CD4-positive, alpha-beta T cell treated with Interleukin-10 for 1 hour (primary cell): ENCODE data around the gene TMEM59L.

ENCODE experiments used
- DNase-seq: peaks from one replicate; pipeline ENCODE4 v3.0.0-alpha.2; 2020

The TMEM59L gene

DNA sequence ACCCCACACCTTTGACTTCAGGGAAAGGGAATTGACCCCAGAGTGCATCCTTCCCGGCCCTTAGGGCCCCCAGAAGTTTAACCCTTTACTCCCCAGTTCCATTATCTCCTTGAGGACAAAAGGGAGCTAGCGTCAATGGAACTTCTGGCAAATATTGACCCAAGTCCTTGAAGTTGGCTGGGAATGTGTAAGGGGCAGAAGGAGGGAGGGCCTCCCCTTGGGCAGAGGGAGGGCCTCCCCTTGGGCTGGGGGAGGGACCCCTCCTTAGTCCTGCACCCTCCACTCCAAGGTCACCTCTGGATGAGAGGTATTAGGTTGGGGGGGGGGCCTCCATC is 3.0 kb upstream of the TMEM59L start:
- DNase-seq, result no peak

DNA sequence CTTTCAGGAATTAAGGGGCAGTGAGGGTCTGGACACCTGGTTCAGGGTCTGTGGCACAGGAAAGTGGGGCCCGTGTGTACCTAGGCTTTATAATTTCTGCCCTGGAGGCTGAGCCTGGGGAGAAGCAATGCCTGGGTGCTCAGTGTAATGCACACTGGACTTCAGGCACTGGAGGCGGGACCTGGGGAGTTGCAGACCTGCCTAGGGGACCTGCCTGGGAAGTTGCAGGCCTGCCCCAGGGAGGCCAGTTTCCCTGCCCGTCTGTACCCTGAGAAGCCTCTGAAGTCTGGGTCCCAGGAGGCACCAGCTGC is 2.5 kb upstream of the TMEM59L start:
- DNase-seq, result no peak

DNA sequence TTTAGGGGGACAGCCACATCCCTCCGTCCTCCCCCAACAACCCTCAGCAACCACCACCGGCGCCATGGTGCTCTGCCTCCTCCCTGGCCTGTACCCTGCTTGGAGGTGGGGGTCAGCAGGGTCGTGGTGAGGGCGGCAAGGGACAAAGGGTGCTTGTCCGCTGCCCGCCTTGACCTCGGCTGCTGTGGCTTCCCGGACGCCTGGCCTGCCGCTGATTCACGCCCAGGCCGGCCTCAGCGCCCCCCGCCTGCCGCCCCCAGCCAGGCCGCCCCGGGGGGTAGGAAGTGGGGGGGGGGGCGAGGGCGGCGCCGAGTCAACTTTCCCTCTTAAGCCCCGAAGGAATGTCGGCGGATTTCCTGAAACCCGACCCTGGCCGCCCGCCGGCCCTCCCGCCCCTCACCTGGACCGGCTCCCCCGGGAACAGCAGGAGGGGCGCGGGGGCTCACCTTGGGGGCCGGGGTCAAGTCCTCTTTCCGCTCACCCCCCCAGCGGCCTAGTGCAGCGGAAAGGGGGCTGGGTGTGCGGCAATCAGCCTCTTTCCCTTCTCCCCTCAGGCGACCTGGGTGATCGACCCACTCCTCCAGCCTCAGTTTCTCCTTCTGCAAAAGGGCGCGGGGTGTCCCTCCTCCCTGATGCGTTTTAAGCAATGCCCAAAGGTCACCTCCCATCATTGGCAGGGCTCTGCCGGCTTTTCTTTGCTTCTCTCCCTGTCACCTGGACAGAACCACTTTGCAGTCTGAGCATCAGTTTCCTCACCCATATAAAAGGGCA is 1.9 kb upstream of the TMEM59L start:
- no peak for DNase-seq

DNA sequence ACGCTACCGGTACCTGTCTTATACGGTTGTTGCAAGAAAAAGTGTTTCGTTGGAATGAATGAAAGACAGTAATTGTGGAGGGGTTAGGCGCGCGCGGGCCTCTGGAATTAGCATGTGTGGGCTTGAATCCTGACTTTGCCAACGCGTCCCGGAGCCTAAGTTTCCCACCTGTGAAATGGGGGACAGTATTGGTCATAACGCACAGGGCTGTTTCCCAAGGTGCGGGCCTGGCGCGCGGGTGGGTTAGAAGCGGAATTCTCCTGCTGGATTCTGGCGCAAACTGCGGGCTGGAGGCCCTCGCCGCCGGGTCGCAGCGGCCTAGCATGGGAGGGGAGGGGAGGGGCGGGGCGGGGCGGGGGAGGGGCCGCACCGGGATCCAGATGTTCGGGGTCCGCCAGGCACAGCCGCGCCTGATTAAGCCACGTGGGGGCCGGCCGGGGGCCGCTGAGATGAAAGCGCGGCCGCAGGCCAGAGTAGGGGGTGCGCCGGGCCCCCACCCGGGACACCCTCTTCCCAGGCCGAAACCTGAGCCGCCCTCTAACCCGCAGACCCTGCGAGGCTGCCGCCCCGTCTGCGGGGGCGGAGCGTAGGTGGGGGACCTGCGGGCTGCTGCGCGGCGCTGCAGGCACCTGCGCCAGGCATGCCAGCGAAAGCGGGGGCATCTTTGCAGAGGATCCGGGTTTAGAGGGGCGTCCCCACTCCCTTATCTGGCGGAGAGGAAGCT is 1.2 kb upstream of the TMEM59L start:
- DNase-seq, result peak; percentile 38

DNA sequence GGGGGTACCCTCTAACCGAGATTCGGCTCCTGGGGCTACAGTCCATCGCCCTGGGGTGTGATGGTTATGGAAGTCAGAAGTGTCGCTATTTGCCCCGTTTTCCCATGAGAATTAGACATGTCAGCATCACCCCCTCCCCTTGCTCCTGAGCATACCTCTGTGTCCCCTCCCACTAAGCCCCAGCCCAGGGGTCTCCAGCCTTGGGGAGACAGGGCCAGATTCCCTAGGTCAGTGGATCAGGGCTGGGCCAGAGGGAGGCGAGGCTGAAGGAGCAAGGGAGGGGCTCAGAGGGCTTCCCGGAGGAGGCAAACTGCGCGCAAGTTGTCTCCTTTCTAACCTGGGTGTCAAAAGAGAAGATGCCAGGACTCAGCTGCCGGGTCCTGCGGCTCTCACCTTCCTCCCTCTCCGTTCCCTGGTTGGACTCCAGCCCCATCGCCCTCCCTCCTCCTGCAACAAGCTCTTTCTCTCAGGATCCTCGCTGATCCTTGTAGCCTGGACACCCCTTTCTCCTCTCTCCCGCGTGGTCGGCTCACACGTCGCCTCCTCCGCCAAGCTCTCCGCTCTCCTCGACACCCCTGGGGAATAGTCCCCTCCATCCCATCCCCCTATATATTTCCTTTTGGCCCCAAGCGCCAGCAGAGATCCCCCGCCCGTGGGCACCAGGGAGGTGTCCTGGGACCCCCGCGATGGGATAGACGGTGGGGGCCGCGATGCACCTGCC is 459 bp upstream of the TMEM59L start:
- no peak for DNase-seq

DNA sequence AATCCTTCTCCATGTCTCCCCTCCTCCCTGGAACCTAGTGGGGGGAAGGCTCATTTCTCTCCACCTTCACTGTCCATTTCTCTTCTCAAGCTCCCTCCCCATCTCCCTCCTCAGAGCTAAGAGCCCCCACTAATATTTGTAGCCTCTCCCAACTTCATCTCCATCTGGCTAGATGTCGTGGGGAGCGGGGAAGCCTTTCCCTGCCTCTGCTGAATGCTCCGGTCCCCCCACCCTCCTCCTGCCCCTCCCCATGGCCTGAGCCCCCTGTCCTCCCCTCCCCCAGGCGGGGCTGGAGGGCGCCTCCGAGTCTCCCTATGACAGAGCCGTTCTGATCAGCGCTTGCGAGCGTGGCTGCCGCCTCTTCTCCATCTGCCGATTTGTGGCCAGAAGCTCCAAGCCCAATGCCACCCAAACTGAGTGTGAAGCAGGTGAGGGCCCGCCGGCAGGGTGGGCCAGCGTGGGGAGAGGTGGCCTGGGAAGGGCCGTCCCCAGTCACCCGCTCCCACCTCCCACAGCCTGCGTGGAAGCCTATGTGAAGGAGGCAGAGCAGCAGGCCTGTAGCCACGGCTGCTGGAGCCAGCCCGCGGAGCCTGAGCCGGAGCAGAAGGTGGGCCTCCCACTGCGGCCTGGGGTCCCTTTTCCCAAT is 1.0 kb downstream of the TMEM59L start:
- DNase-seq, result no peak

DNA sequence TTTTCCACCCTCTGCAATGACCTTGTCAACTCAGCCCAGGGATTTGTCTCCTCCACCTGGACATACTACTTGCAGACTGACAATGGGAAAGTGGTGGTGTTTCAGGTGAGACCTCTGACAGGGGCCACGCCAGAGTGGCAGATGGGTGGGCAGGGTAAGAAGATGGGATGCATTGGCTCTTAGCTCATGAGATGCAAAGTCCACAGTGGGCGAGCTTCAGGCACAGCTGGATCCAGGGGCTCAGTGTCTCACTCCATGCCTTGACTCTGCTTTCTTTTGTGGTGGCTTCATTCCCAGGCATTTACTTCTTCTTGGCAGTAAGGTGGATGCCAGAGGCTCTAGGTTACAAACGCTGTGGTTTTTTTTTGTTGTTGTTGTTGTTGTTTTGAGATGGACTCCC is 3.4 kb downstream of the TMEM59L start:
- DNase-seq, result no peak

DNA sequence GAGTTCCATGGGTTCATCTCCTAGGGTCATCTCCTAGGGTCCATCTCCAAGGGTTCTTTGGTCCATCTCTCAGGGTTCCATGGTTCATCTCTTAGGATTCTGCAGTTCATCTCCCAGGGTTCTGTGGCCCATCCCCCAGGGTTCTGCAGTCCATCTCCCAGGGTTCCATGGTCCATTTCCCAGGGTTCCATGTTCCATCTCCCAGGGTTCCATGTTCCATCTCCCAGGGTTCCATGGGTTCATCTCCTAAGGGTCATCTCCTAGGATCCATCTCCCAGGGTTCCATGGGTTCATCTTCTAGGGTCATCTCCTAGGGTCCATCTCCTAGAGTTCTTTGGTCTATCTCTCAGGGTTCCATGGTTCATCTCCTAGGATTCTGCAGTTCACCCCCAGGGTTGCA is 4.9 kb downstream of the TMEM59L start:
- DNase-seq, result no peak

DNA sequence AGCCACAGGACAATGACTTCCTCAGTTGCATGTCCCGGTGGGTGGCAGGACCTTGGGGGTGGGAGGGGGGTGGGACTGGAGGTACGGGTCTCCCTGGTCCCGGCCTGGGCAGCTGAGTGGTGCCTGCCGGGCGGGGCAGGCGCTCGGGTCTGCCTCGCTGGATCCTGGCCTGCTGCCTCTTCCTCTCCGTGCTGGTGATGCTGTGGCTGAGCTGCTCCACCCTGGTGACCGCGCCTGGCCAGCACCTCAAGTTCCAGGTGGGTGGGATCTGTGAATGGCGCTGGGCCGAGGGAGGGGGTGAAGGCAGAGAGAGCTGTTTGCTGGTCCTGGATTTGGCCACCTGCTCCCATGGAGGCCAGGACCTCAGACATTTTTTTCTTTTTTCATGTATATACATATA is 5.6 kb downstream of the TMEM59L start:
- DNase-seq, result no peak

DNA sequence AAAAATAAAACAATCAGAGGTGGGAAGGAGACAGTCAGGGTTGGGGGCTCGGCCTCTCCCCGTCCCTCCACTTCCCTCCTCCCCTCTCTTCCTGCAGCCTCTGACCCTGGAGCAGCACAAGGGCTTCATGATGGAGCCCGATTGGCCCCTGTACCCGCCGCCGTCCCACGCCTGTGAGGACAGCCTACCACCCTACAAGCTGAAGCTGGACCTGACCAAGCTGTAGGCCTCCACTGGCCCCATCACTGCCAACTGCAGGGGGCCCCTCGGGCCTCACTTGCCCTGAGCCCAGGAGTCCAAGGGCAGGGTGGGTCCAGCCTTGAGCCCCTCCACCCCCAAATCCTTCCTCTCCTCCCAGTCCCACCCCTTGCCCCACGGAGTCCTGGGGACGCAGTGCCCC is 7.6 kb downstream of the TMEM59L start:
- no peak for DNase-seq

DNA sequence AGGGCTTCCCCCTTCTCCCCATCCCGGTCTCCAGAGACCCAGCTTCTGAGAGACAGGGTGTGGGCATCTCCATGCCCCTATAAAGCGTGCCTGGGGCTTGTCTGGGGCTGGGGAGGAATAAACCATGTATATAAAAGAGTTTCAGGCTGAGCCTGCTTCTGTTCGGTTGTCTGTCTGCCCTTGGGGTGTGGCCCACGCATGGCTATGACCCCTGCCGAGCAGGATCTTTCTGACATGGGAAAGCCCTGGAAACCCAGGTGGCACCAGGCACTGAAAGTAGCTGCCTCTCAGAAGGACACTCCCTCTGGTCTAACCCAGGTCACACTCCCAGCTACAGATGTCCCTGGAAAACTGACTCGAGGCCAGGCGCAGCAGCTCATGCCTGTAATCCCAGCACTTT is 8.2 kb downstream of the TMEM59L start:
- no peak for DNase-seq

DNA sequence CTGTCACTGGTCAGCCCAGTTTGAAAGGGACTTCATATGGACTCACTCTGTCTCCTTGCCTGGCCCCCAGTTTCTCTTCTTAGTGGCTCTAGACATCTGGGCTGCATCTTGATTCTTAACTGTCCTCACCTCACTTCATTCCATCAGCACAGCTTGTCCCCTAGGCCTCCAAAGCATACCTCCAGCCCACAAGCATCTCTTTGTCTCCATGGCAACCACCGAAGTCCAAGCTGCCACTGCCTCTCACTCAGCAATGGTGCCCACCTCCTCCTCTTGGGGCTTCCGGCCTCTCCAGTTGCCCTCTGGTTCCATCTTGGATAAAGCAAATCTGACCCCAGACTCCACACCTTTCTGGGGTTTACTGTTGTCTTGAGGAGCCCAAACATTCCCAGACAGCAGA is 14.2 kb downstream of the TMEM59L start:
- no peak for DNase-seq

DNA sequence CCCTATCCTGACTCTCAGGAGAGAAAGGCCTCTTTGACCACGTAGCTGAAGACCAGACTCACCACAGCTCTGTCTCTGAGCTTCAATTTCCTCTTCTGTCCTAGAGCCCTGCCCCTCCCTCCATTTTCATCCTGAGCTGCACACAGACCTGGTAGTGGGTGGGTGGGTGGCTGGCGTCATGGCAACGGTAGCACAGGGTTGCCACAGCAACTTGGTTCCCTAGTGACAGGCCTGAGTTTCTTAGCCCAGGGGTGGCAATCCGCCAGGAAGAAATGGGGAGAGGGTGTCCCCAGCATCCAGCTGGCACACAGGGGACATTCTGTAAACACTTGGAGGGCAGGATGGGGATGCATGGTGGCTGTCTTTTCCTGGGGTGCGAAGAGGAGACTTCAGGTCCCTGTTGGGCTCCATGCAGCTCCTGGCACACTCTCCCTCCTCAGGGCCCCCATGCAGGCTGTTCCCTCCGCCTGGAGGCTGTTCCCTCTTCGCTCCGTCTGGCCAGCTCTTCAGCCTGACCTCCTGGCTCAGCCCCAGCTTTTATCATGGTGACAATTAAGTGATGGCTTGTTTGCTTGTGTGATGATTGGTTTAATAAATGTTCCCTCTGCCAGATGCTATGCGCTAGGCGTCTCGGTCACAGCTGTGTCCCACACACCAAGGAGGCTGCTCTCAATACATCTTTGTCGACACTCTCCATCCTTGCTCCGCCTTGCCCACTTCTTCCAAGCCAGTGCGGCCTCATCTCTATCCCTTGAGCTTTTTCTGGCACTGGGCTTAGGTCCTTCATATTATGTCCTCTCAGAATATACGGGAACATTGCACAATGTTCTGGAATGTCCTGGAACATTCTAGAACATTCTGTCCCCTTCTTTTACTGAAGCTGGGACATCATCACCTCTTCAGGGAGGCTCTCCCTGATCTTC is 16.8 kb downstream of the TMEM59L start:
- no peak for DNase-seq

DNA sequence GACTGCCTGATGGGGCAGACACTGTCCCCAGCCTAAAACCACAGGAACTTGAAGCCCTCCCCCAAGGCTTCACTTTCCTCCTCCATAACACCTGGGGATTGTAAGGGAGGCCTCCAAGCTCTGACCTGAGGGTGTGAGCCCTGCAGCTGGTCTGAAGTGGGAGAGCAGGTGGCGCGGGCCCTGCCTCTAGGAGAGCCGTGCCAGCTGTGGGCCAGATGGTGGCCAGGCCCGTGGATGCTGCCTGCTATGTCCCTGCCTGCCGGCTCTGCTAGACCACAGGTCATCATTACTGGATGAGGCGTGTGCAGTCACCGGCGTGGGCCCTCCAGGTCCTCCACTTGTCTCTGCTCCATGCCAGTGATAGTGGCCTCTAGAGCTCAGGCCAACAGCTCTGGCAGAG is 20.7 kb downstream of the TMEM59L start:
- no peak for DNase-seq

DNA sequence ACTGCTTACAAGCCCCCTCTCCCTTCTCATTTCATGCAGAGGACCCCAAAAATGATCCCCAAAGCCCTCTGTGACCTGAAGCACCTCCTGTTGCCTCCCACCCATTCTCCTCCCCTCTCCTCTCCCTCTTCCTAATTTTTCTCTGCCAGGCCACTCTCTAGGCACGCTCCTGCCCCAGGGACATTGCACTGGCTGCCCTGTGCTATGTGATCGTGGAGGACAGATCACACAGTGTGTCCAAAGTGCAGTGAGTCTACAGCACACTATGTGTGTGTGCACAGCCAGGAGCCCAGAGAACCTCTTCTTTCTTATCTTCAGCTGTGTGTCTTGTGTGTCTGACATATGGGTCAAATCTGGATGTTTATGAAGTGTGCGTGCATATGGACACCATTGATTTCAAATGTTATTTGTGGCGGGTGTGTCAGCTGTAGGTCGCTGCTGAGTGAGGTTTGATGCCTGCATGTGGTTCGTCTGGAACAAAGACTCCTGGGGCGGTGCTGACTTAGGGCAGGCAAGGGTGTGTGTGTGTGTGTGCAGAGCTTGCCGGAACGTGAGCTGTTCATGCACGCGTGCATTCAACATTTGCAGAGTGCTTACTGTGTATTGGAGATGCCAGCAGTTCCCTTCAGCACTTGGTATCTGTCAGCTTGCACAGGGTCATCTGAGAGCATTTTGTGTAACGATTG is 22.1 kb downstream of the TMEM59L start:
- DNase-seq, result no peak

DNA sequence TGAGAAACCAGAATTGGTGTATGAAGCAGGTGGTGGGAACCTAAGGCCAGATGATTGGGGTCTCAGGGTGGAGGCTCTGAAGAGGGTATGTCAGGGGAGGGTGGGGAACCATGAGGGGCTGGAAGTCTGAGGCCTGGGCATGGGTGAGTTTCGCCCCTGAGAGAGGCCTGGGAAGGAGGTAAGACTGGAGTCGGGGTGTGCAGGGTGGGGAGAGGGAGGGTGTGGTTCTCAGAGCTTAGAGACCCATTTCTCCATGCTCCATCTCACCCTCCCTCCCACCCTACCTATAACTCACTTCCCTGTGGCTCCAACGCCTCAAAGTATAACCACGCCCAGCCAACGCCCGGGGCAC is 23.1 kb downstream of the TMEM59L start:
- DNase-seq, result no peak

DNA sequence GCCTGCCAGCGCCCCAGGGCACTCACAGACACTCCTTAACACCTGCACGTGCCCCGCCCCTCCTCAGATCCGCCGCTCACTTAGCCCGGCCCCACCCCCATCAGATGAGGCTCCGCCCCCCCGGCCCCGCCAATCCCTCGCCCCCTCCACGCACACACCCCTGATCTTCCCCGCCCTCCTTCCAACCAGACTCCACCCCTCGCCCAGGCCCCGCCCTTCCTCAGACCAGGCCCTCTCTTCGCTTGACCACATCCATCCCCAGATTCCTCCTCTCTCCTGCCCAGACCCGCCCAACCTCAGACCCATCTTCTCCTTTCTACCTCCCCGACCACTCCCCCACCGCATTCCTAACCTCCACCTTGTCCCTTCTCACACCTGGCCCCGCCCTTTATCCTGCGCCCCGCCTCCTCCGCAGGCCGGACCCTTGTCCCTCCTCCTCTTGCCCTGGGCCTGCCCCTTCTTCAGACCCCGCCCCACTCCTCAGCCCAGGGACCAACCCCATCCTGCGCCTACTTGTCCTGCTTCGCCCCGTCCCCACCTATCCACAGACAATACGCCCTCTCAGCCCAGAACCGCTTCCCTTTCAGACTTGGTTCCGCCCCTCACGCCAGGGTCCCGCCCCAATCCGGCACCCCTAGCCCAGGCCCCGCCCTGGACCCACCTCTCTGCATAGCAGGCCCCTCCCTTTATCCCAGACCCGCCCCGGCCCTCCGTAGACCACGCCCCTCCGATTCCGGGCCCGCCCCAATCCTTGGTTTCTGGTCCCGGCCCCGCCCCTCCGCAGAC is 23.7 kb downstream of the TMEM59L start:
- peak; percentile 98 for DNase-seq

DNA sequence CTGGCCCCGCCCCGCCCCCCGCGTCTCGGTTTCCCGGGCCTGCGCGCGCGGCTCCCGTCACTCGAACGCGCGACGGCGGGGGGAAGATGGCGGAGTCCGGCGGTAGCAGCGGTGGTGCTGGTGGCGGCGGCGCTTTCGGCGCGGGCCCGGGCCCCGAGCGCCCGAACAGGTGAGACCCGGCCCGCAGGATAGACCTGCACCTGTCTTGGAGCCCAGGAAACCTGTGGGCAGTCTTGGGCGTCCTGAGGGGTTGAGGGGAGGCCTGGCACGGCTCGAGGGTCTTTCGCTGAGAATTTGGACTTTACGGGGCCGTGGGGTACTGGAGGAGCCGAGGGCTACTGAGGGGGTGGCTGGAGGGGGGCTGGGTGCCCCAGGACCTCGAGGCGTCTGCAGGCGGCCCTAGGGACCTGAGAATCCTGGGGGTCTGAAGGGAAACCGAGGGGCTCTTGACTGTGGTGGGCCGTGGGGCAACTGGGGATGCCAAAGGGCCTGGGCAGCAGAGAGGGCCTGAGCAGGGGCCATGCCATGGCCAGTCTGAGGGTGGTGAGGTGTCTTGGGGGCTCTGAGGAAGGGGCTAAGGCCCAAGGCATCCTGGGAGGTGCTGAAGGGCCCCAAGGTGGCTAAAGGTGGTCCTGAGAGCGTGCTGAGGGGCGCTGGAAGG is 24.4 kb downstream of the TMEM59L start, which contains the start of gene KLHL26:
TSS of gene KLHL26 (plus strand) at position 60 of the 661 bp plus-strand sequence. CDS start at position 87, 27 bp downstream.
- DNase-seq, result no peak

DNA sequence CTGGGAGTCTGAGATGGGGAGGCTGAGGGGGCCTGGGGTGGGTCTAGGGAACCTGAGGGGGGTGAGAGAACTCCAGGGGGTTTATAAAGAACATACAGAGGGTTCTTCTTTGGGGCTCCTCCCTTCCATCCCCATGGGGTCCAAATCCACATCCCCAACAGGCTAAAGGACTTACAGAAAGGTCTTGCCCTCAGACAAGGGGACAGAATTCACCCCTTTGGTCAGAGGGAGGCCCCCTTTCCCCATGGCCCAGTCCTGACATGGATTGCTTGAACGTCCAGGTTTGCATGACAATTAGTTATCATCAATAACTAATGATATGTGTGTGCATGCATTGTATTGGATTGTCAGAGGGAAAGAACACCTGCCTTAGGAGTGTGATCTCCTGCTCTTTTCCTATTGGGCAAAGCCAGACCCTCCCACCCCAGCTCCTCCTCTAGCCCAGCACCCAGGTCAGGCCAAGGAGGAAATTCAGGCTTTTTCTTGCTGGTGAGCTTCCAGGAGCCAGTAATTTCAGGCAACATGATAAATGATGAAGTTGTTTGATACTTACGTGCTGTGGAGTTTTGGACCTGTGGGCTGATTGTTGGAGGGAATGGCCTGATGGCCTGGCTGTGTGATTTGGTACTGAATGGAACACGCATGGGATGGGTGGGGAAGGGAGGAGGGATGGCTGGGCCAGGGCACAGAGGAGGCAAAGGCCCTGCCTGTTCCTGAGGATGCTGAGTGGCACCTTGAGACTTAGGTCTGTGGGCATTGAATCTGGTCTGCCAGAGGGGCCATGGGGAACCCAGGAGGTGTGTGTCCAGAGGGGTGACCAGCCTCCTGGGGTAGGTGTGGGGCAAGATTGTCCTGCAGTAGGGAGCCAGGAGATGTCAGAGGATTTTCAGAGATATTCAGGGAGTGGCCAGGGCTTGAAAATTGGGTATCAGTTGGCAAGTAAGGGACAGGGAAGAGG is 25.3 kb downstream of the TMEM59L start:
- DNase-seq, result peak; percentile 12
